Measurements from ENCODE around the gene CD86.

DNA sequence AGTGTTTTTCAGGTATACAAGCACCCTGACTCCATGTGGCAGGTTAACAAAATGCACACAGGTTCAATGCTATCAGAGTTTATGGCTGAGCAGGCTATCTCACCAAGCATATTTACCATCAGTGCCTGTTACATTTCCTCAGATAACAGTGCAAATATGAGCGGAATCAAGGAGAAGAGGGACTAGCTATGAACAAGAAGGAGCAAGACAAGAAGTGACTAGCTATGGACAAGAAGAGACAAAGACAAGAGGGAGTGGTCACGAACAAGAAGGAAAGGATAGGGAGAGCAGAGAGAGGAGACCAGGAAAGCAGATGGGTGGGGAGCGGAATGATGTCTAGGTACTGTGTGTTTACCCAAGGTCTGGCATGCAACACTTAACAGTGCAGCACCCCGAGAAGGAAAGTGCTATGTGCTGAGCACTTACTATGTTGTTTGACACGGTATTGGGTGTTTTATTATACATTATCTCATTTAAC lies 41.7 kb upstream of the CD86 start:
- no peak for TF ChIP-seq TAF1 (IDR thresholded peaks at IDR 0.05; ENCODE audit: borderline replicate concordance, insufficient read depth, low read length)
- no peak for TF ChIP-seq POLR2AphosphoS5 (IDR thresholded peaks at IDR 0.05; ENCODE audit: low read depth, low read length)
- TF ChIP-seq FOXP2 (optimal IDR thresholded peaks at IDR 0.05; ENCODE audit: borderline replicate concordance, extremely low read depth, extremely low read length, insufficient read depth) = no peak
